Kidney epithelial cell (primary cell): ENCODE results near the gene RBM42. TPM values are rescaled to one million over a fixed set of nuclear protein-coding genes. Genes with fewer than 3 reads are reported as not detected.

ENCODE experiments used
- DNase-seq: peaks from one replicate; pipeline ENCODE4 v3.0.0-alpha.2; 2010; ENCODE audit warnings: low read depth
- H3K27me3 ChIP-seq: 2 replicates; pipeline ENCODE4 v1.6.0; 2011; ENCODE audit warnings: low read length; ENCODE audit not compliant: control insufficient read depth, insufficient read depth
- H3K36me3 ChIP-seq: 2 replicates; pipeline ENCODE4 v1.5.1; 2011; ENCODE audit warnings: low read length; ENCODE audit not compliant: control insufficient read depth, insufficient read depth
- H3K4me3 ChIP-seq: 2 replicates; pipeline ENCODE4 v1.5.1; 2011; ENCODE audit warnings: low read depth, mild to moderate bottlenecking, control low read depth, low read length
- CTCF ChIP-seq: IDR thresholded peaks from 2 replicates; pipeline ENCODE4 v1.5.1; 2011; ENCODE audit warnings: mild to moderate bottlenecking, moderate library complexity, low read length, control low read depth, inconsistent platforms; ENCODE audit not compliant: insufficient read depth, poor library complexity, severe bottlenecking
- total RNA-seq: library from RNA; depleted of rRNA; stranded (reverse); fragments of >200 nt; gene quantifications from 2 replicates; pipeline ENCODE4 v1.2.3, GENCODE V29; 2015

RBM42 gene
- total RNA-seq, 1 donor from 2014 or later, result 121 TPM

DNA sequence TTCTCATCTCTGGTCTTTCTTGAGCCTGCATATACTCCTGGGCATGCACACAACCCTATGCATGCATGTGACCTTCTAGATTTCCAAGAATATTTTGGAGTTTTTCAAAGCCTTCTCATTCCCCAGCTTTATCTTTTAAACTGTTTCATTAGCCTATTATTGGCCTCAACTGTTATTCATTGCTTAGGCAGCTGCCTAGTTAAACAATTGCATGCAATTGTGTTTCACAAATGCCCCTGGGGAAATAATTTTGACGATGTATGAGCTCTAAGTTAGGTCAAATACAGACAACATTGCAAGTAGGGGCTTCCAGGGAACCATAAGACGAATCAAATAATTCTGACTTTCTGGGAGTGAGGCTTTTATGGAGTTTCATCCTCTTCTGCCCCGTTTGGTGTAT lies 35.1 kb downstream of the RBM42 start:
- no peak for DNase-seq
- Histone ChIP-seq H3K36me3 (no peaks in the 10 kb centered on the region), H3K27me3 (peaks cover 3% of the 10 kb centered on the region), H3K4me3 (no peak overlapping the region)
- no peak for TF ChIP-seq CTCF

GRCh38 chr19:35665157-35665556 lies 36.3 kb downstream of the RBM42 start:
- no peak overlapping the region for H3K4me3 ChIP-seq
- DNase-seq, result no peak
- H3K27me3 ChIP-seq, result peaks cover 8% of the 10 kb centered on the region
- TF ChIP-seq CTCF, result no peak
- H3K36me3 ChIP-seq, result no peaks in the 10 kb centered on the region

DNA sequence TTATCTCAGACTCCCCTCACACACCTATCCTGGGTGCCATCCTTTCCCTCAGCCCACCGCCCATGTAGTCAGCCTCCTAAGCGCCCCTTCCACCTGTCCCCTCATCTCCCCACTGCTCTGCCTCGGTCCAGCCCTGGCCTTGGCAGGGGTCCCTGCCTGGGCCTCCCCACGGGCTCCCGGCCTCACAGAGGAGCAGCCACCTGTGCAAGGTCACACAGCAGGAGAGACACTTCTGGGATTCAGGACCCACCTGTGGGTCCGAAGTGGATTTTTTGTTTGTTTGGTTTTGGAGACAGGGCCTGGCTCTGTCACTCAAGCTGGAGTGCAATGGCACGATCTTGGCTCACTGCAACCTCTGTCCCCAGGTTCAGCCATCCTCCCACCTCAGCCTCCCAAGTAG lies 36.8 kb downstream of the RBM42 start:
- Histone ChIP-seq H3K4me3 (no peak overlapping the region), H3K36me3 (no peaks in the 10 kb centered on the region), H3K27me3 (peaks cover 8% of the 10 kb centered on the region)
- TF ChIP-seq CTCF, result no peak
- DNase-seq, result no peak

DNA sequence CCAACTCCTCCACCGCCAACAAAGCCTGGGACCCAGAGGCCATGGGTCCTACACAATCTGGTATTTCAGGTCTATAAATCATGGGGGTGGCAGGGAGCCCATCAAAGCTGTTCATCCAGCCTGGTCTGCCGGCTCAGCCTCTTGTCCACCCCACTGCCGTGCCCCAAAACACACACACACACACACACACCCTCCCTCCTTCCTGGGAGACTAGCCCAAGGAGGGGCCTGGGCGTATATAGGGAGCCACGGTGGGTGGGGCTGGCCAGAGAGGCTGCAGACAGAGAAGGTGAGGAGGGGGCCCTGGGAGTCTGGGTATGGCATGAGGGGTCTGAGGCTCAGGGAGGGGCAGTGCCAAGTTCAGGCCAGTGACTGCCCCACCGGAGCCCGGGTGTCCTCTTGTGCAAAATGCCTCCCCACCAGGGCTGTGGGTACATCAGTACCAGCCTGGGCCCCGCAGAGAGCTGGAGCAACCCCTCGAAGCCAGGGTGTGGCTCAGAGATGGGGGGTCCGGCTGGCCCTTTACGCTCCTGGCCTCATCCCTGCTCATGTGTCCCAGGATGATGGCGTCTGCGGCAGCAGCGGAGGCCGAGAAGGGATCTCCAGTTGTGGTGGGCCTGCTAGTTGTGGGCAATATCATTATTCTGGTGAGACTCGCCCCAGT lies 37.5 kb downstream of the RBM42 start, which contains the start of gene UPK1A:
TSS of gene UPK1A (plus strand) at position 267 of the 663 bp plus-strand sequence. CDS start at position 563, 296 bp downstream.
- no peaks in the 10 kb centered on the region for H3K36me3 ChIP-seq
- peaks cover 8% of the 10 kb centered on the region for H3K27me3 ChIP-seq
- no peak for DNase-seq
- TF ChIP-seq CTCF, result no peak
- no peak within 1 kb of the TSS for H3K4me3 ChIP-seq

GRCh38 chr19:35669566-35669965 lies 40.7 kb downstream of the RBM42 start:
- no peak for DNase-seq
- TF ChIP-seq CTCF, result no peak
- H3K27me3 ChIP-seq, result peaks cover 14% of the 10 kb centered on the region
- H3K4me3 ChIP-seq, result no peak overlapping the region
- no peaks in the 10 kb centered on the region for H3K36me3 ChIP-seq

DNA sequence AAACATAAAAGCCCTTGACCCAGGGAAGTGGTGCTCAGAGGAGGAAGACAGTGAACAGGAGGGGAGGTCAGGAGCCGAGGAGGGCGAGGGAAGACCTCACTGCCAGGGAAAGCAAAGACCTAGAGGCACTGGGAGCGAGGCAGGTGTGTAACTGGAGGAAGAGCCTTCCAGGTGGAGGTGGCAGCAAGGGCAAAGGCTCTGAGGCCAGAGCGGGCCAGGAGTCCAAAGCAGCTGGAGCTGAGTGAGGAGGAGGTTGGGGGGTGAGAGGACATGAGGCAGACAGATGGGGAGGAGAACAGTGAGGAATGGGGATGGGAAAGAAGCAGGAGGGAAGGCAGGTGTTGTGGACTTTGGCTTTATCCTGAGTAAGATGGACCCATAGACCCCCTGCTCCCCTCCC lies 41.1 kb downstream of the RBM42 start:
- Histone ChIP-seq H3K36me3 (no peaks in the 10 kb centered on the region), H3K27me3 (peaks cover 14% of the 10 kb centered on the region), H3K4me3 (no peak overlapping the region)
- TF ChIP-seq CTCF, result no peak
- DNase-seq, result no peak
